DOHH2 (cell line): ENCODE results near the gene CNPY1.

Source experiments
- EZH2phosphoT487 ChIP-seq: fragments of 200-600 bp; sonication (generic); IDR thresholded peaks from 2 replicates; pipeline ENCODE4 v1.6.1; 2017; ENCODE audit warnings: borderline replicate concordance, mild to moderate bottlenecking, antibody characterized with exemption, low read length, moderate library complexity, mixed read lengths
- TF ChIP-seq, protein P1 (sequence below): fragments of 200-600 bp; sonication (generic); IDR thresholded peaks from one replicate; pipeline ENCODE4 v1.5.1; 2014; ENCODE audit warnings: antibody characterized with exemption, mild to moderate bottlenecking, low read depth, low read length; ENCODE audit not compliant: poor library complexity, severe bottlenecking

DNA sequence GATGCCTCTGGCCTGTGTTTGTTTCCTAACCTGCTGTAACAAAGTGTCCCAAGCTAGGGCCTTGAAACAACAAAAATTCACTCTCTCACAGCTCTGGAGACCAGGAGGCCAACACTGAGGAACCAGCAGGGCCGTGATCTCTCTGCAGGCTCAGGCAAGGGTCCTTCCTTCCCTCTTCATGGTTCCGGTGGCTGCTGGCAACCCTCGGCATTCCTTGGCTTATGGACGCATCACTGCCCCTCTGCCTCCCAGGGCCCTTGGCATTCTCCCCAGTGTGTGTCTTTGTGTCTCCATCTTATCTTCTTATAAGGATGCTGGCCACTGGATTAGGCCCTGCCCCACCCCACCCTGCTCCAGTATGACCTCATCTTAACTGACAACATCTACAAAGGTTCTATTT lies 17.0 kb downstream of the CNPY1 start:
- TF ChIP-seq, protein P1, sequence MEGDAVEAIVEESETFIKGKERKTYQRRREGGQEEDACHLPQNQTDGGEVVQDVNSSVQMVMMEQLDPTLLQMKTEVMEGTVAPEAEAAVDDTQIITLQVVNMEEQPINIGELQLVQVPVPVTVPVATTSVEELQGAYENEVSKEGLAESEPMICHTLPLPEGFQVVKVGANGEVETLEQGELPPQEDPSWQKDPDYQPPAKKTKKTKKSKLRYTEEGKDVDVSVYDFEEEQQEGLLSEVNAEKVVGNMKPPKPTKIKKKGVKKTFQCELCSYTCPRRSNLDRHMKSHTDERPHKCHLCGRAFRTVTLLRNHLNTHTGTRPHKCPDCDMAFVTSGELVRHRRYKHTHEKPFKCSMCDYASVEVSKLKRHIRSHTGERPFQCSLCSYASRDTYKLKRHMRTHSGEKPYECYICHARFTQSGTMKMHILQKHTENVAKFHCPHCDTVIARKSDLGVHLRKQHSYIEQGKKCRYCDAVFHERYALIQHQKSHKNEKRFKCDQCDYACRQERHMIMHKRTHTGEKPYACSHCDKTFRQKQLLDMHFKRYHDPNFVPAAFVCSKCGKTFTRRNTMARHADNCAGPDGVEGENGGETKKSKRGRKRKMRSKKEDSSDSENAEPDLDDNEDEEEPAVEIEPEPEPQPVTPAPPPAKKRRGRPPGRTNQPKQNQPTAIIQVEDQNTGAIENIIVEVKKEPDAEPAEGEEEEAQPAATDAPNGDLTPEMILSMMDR = no peak
- TF ChIP-seq EZH2phosphoT487 = no peak
